MM.1S (cell line): ENCODE measurements around the gene USP25.

Experiments used
- DNase-seq: peaks from one replicate; pipeline ENCODE4 v3.0.0-alpha.2; 2015
- H2AFZ ChIP-seq: fragments of 300-600 bp; sonication (generic); 2 replicates; pipeline ENCODE4 v1.6.0; 2016; ENCODE audit warnings: antibody characterized with exemption, low read length
- H3F3A ChIP-seq: fragments of 300-600 bp; sonication (generic); 2 replicates; pipeline ENCODE4 v1.6.1; 2016; ENCODE audit warnings: mild to moderate bottlenecking, antibody characterized with exemption, low read length, moderate library complexity, mixed read lengths; ENCODE audit not compliant: insufficient read depth
- H3K27ac ChIP-seq: fragments of 300-600 bp; sonication (generic); 2 replicates; pipeline ENCODE4 v1.5.1; 2016; ENCODE audit warnings: mild to moderate bottlenecking, low read length
- H3K27me3 ChIP-seq: fragments of 300-600 bp; sonication (generic); replicated peaks from 2 replicates; pipeline ENCODE4 v1.6.0; 2016; ENCODE audit warnings: low read length; ENCODE audit not compliant: insufficient read depth
- H3K36me3 ChIP-seq: fragments of 300-600 bp; sonication (generic); replicated peaks from 2 replicates; pipeline ENCODE4 v1.6.1; 2016; ENCODE audit warnings: mild to moderate bottlenecking, low read length, mixed read lengths; ENCODE audit not compliant: insufficient read depth
- H3K4me1 ChIP-seq: fragments of 300-600 bp; sonication (generic); 2 replicates; pipeline ENCODE4 v1.6.1; 2016; ENCODE audit warnings: low read length, mixed read lengths
- H3K4me2 ChIP-seq: fragments of 300-600 bp; sonication (generic); 2 replicates; pipeline ENCODE4 v1.6.0; 2016; ENCODE audit warnings: low read depth, low read length
- H3K4me3 ChIP-seq: fragments of 300-600 bp; sonication (generic); 2 replicates; pipeline ENCODE4 v1.5.1; 2016; ENCODE audit warnings: low read length, mixed read lengths
- H3K79me2 ChIP-seq: fragments of 300-600 bp; sonication (generic); 2 replicates; pipeline ENCODE4 v1.6.1; 2016; ENCODE audit warnings: mixed run types, low read length, mixed read lengths
- H3K9ac ChIP-seq: fragments of 300-600 bp; sonication (generic); 2 replicates; pipeline ENCODE4 v1.6.1; 2016; ENCODE audit warnings: low read length, mixed read lengths
- H3K9me2 ChIP-seq: fragments of 300-600 bp; sonication (generic); replicated peaks from 2 replicates; pipeline ENCODE4 v1.6.1; 2016; ENCODE audit warnings: mild to moderate bottlenecking, low read length, mixed read lengths; ENCODE audit not compliant: insufficient read depth
- H3K9me3 ChIP-seq: fragments of 300-600 bp; sonication (generic); replicated peaks from 2 replicates; pipeline ENCODE4 v1.6.1; 2016; ENCODE audit warnings: mild to moderate bottlenecking, low read length, mixed read lengths; ENCODE audit not compliant: insufficient read depth
- H4K20me1 ChIP-seq: fragments of 300-600 bp; sonication (generic); 2 replicates; pipeline ENCODE4 v1.6.1; 2016; ENCODE audit warnings: mild to moderate bottlenecking, low read length, moderate library complexity, mixed read lengths; ENCODE audit not compliant: insufficient read depth
- EZH2 ChIP-seq: fragments of 300-600 bp; sonication (generic); optimal IDR thresholded peaks from 2 replicates; pipeline ENCODE3; 2017; ENCODE audit warnings: low read depth, mild to moderate bottlenecking, antibody characterized with exemption, low read length, mixed read lengths
- EZH2phosphoT487 ChIP-seq: fragments of 300-600 bp; sonication (generic); IDR thresholded peaks from 2 replicates; pipeline ENCODE4 v1.6.1; 2018; ENCODE audit warnings: antibody characterized with exemption, low read length
- TF ChIP-seq, protein P1 (sequence below): fragments of 300-600 bp; sonication (generic); IDR thresholded peaks from 2 replicates; pipeline ENCODE4 v1.5.1; 2016; ENCODE audit warnings: antibody characterized with exemption, low read length, mixed read lengths

Gene USP25

DNA sequence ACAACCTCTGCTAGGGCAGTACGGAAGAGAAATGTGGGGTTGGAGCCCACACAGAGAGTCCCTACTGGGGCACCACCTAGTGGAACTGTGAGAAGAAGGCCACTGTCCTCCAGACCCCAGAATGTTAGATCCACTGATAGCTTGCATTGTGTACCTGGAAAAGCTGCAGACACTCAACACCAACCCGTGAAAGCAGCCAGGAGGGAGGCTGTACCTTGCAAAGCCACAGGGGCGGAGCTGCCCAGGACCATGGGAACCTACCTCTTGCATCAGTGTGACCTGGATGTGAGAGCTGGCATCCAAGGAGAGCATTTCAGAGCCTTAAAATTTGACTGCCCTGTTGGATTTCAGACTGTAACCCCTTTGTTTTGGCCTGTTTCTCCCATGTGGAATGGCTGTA lies 85.5 kb downstream of the USP25 start:
- no peak for DNase-seq
- no peaks in the 10 kb centered on the region for H3K4me1 ChIP-seq
- H3K36me3 ChIP-seq: no peaks in the 10 kb centered on the region
- no peaks in the 10 kb centered on the region for H3K79me2 ChIP-seq
- H3K9me2 ChIP-seq: no peaks in the 10 kb centered on the region
- no peaks in the 10 kb centered on the region for H3K27me3 ChIP-seq
- no peaks in the 10 kb centered on the region for H3F3A ChIP-seq
- H3K4me2 ChIP-seq: no peak overlapping the region
- H3K9ac ChIP-seq: no peak overlapping the region
- H3K4me3 ChIP-seq: no peak overlapping the region
- no peak overlapping the region for H3K27ac ChIP-seq
- H4K20me1 ChIP-seq: no peaks in the 10 kb centered on the region
- no peaks in the 10 kb centered on the region for H3K9me3 ChIP-seq
- no peak overlapping the region for H2AFZ ChIP-seq
- TF ChIP-seq EZH2 (no peak), EZH2phosphoT487 (no peak)
- TF ChIP-seq, protein P1, sequence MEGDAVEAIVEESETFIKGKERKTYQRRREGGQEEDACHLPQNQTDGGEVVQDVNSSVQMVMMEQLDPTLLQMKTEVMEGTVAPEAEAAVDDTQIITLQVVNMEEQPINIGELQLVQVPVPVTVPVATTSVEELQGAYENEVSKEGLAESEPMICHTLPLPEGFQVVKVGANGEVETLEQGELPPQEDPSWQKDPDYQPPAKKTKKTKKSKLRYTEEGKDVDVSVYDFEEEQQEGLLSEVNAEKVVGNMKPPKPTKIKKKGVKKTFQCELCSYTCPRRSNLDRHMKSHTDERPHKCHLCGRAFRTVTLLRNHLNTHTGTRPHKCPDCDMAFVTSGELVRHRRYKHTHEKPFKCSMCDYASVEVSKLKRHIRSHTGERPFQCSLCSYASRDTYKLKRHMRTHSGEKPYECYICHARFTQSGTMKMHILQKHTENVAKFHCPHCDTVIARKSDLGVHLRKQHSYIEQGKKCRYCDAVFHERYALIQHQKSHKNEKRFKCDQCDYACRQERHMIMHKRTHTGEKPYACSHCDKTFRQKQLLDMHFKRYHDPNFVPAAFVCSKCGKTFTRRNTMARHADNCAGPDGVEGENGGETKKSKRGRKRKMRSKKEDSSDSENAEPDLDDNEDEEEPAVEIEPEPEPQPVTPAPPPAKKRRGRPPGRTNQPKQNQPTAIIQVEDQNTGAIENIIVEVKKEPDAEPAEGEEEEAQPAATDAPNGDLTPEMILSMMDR: no peak

DNA sequence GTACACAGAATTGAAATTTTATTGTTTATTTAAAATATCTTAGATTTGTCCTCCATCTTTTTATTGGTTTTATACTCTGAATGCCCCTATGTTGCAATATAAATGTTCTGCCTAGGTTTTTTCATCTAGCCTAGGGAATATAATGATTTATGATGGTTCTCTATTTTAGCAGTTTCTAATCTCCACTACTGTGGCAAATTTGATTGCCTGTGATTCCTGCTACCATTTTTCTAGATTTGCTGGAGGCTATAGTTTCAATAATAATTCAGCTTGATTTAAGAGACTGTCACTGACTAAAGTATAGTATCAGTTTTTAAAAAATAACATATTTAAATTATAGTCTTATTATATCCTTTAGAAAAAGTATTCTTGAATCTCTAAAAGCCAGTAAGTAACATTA lies 90.5 kb downstream of the USP25 start:
- H3K36me3 ChIP-seq: no peaks in the 10 kb centered on the region

DNA sequence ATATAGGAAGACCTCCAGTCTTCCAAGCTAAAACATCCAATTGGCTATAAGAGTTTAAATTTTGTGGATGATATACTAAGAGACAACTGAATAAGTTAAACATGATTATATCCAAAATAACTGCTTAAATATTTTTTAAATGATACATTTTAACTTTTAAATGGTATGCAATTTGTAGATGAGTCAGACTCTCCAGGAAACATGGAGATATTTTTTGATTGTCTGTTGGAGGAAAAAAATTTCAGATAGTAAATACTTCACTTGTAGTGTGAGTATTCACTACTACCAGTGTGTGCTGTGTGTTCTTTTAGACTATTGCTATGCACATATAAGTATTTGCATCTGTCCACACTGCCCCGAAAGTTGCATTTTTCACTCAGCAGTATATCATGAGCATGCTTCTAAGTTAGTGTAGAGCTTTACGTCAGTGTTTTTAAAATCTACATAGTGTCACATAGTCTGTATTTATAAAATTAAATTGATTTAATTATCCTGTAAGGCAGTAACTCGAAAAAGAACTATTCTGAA lies 91.1 kb downstream of the USP25 start:
- H3K9me3 ChIP-seq: no peaks in the 10 kb centered on the region
- H3K27ac ChIP-seq: no peak overlapping the region
- H3K4me1 ChIP-seq: no peaks in the 10 kb centered on the region
- no peak for DNase-seq
- no peaks in the 10 kb centered on the region for H3K9me2 ChIP-seq
- H3F3A ChIP-seq: no peaks in the 10 kb centered on the region
- TF ChIP-seq EZH2phosphoT487 (no peak), EZH2 (no peak)
- TF ChIP-seq, protein P1: no peak
- no peak overlapping the region for H3K4me2 ChIP-seq
- no peak overlapping the region for H3K9ac ChIP-seq
- H3K79me2 ChIP-seq: no peaks in the 10 kb centered on the region
- H3K27me3 ChIP-seq: no peaks in the 10 kb centered on the region
- no peaks in the 10 kb centered on the region for H3K36me3 ChIP-seq
- no peaks in the 10 kb centered on the region for H4K20me1 ChIP-seq
- no peak overlapping the region for H2AFZ ChIP-seq
- no peak overlapping the region for H3K4me3 ChIP-seq

More for the DNA sequence above, 90.5 kb downstream of the USP25 start:
- Histone ChIP-seq H4K20me1 (no peaks in the 10 kb centered on the region), H3K4me3 (no peak overlapping the region), H3K79me2 (no peaks in the 10 kb centered on the region), H3K9ac (no peak overlapping the region), H3K9me2 (no peaks in the 10 kb centered on the region), H3K9me3 (no peaks in the 10 kb centered on the region), H3K27ac (no peak overlapping the region), H3K4me2 (no peak overlapping the region), H3K27me3 (no peaks in the 10 kb centered on the region), H3F3A (no peaks in the 10 kb centered on the region), H3K4me1 (no peaks in the 10 kb centered on the region), H2AFZ (no peak overlapping the region)
- no peak for TF ChIP-seq EZH2
- TF ChIP-seq EZH2phosphoT487: no peak
- TF ChIP-seq, protein P1: no peak
- no peak for DNase-seq
